ENCODE measurements around the gene NISCH.

The NISCH gene

DNA sequence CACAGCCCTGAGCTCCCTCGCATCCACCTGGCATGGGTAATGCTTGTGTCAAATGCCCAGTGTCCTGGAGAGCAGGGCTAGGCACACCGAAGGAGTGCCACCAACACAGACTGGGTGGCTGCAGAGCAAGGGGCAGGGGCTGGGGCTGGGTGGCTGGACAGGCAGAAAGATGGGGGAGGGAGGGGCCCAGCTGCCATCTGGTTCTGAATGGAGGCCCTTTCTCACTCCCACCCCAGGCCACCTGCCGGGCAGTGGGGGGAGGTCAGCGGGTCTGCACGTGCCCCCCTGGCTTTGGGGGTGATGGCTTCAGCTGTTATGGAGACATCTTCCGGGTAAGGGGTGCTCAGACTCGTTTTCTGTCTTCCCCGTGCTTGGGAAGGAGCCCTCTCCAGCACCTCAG is 56.7 kb downstream of the NISCH start:
- no peak for TF ChIP-seq CTCF (IDR thresholded peaks at IDR 0.05; ENCODE audit: control insufficient read depth, insufficient read depth, low read depth, low read length, missing control alignments)
- DNase-seq (ENCODE audit: low read depth): no peak
- H3K4me3 ChIP-seq (ENCODE audit: control insufficient read depth, low read depth, low read length): no peak overlapping the region

- no peak overlapping the region for H3K4me3 ChIP-seq (ENCODE audit: control insufficient read depth, low read depth, low read length)
- no peak for TF ChIP-seq CTCF (IDR thresholded peaks at IDR 0.05; ENCODE audit: control insufficient read depth, insufficient read depth, low read depth, low read length, missing control alignments)
- DNase-seq (ENCODE audit: low read depth): no peak
Observed at GRCh38 chr3:52512727-52513126, 57.3 kb downstream of the NISCH start.

DNA sequence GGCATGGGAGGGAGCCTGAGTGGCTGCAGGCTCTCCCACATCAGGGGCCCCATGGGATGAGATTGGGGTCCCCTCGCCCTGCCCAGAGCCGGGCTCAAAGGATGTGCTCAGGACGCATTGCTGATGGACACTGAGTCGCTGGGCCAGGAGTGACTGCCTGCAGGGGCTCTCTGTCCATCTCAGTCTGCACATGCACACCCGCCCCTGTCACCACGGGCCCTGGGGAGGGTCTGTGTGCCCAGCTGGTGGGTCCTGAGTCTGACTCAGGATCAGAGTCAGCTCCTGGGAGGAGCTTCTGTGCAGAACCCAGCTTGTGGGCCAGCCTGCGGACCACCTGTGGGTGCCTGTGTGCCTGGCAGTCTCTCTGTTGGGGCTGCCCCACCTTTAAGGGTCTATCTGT is 57.9 kb downstream of the NISCH start:
- H3K4me3 ChIP-seq (ENCODE audit: control insufficient read depth, low read depth, low read length): no peak overlapping the region
- DNase-seq (ENCODE audit: low read depth): no peak
- TF ChIP-seq CTCF (IDR thresholded peaks at IDR 0.05; ENCODE audit: control insufficient read depth, insufficient read depth, low read depth, low read length, missing control alignments): no peak

GRCh38 chr3:52514576-52514975 is 59.2 kb downstream of the NISCH start:
- no peak for DNase-seq (ENCODE audit: low read depth)
- no peak for TF ChIP-seq CTCF (IDR thresholded peaks at IDR 0.05; ENCODE audit: control insufficient read depth, insufficient read depth, low read depth, low read length, missing control alignments)
- no peak overlapping the region for H3K4me3 ChIP-seq (ENCODE audit: control insufficient read depth, low read depth, low read length)

DNA sequence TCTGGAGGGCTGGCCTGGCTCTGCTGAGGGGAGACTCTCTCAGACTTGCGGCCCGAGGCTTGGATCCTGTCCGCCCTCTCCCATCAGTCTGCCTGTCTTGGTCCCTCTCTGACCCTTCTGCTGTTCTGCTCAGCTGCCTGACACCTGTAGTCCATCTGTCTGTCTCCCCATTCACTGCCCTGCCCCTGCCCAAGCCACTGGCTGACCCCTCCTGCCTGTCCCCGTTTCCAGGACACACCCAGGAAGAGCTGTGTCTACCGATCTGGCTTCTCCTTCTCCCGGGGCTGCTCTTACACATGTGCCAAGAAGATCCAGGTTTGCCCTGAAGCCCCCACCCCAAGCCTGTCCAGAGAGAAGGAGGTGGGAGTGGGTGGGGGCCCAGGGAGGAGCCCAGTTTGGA is 59.8 kb downstream of the NISCH start:
- DNase-seq (ENCODE audit: low read depth): no peak
- H3K4me3 ChIP-seq (ENCODE audit: control insufficient read depth, low read depth, low read length): no peak overlapping the region
- no peak for TF ChIP-seq CTCF (IDR thresholded peaks at IDR 0.05; ENCODE audit: control insufficient read depth, insufficient read depth, low read depth, low read length, missing control alignments)

DNA sequence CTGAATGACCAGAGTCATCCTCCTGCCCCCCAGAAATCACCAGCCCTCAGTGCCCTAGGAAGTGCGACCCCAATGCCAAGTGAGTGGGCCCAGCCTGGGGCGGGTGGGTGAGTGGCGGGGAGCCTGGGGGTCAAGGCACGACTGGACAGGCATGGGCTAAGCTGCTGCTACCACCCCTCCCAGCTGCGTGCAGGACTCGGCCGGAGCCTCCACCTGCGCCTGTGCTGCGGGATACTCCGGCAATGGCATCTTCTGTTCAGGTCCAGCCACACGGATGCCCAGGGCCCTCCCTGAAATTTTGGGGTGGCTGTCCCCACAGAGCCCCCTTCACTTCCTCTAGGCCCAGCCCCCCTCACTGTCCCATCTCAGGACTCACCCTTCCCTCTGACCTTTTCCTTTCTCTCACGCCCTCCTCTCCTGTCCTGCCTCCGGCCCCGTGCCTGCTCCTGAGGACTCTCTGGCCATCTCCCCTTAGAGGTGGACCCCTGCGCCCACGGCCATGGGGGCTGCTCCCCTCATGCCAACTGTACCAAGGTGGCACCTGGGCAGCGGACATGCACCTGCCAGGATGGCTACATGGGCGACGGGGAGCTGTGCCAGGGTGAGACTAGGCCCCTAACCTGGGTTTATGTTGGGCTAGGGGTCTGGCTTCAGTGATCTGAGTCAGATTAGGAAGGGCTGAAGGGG is 61.2 kb downstream of the NISCH start:
- DNase-seq (ENCODE audit: low read depth): no peak
- no peak overlapping the region for H3K4me3 ChIP-seq (ENCODE audit: control insufficient read depth, low read depth, low read length)
- TF ChIP-seq CTCF (IDR thresholded peaks at IDR 0.05; ENCODE audit: control insufficient read depth, insufficient read depth, low read depth, low read length, missing control alignments): no peak

Data from AG09309 (cell line).